ENCODE data around the gene AGMO. TPM values are rescaled to one million over a fixed set of nuclear protein-coding genes. Genes with fewer than 3 reads are reported as not detected.

Gene AGMO
- total and polyA plus RNA-seq, 2 experiments from 2014 or later, result 0.42 to 0.55 TPM

DNA sequence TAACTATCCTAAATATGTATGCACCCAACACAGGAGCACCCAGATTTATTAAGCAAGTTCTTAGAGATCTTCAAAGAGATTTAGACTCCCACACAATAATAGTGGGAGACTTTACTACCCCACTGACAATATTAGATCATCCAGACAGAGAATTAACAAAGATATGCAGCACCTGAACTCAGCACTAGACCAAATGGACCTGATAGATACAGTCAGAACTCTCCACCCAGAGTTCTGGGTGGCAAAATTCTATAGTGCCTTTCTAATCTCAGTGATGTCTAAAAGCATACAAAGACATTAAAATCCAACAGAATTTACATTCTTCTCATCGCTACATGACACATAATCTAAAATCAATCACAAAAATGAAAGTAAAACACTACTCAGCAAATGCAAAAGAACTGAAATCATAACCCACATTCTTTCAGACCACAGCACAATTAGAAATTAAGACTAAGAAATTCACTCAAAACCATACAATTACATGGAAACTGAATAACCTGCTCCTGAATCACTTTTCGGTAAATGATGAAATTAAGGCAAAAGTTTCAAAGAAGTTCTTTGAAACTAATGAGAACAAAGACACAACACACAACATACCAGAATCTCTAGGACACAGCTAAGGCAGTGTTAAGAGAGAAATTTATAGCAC, 183.2 kb downstream of the AGMO start:
- no peak overlapping the region for H3K27ac Mint-ChIP-seq
- TF ChIP-seq EZH2 (IDR thresholded peaks at IDR 0.05; ENCODE audit: low read depth, unreplicated experiment), result no peak
- TF ChIP-seq ZNF114 (CRISPR knock-in tag; IDR thresholded peaks at IDR 0.05), result no peak
- TF ChIP-seq, protein P1, sequence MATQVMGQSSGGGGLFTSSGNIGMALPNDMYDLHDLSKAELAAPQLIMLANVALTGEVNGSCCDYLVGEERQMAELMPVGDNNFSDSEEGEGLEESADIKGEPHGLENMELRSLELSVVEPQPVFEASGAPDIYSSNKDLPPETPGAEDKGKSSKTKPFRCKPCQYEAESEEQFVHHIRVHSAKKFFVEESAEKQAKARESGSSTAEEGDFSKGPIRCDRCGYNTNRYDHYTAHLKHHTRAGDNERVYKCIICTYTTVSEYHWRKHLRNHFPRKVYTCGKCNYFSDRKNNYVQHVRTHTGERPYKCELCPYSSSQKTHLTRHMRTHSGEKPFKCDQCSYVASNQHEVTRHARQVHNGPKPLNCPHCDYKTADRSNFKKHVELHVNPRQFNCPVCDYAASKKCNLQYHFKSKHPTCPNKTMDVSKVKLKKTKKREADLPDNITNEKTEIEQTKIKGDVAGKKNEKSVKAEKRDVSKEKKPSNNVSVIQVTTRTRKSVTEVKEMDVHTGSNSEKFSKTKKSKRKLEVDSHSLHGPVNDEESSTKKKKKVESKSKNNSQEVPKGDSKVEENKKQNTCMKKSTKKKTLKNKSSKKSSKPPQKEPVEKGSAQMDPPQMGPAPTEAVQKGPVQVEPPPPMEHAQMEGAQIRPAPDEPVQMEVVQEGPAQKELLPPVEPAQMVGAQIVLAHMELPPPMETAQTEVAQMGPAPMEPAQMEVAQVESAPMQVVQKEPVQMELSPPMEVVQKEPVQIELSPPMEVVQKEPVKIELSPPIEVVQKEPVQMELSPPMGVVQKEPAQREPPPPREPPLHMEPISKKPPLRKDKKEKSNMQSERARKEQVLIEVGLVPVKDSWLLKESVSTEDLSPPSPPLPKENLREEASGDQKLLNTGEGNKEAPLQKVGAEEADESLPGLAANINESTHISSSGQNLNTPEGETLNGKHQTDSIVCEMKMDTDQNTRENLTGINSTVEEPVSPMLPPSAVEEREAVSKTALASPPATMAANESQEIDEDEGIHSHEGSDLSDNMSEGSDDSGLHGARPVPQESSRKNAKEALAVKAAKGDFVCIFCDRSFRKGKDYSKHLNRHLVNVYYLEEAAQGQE (IDR thresholded peaks at IDR 0.05; ENCODE audit: unreplicated experiment), result no peak
- TF ChIP-seq JUNB (IDR thresholded peaks at IDR 0.05; ENCODE audit: unreplicated experiment), result no peak
- TF ChIP-seq, protein P2, sequence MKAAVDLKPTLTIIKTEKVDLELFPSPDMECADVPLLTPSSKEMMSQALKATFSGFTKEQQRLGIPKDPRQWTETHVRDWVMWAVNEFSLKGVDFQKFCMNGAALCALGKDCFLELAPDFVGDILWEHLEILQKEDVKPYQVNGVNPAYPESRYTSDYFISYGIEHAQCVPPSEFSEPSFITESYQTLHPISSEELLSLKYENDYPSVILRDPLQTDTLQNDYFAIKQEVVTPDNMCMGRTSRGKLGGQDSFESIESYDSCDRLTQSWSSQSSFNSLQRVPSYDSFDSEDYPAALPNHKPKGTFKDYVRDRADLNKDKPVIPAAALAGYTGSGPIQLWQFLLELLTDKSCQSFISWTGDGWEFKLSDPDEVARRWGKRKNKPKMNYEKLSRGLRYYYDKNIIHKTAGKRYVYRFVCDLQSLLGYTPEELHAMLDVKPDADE (IDR thresholded peaks at IDR 0.05), result no peak
- no peak for TF ChIP-seq POLR2AphosphoS5 (IDR thresholded peaks at IDR 0.05; ENCODE audit: low read depth)
- TF ChIP-seq ZNF331 (CRISPR knock-in tag; IDR thresholded peaks at IDR 0.05; ENCODE audit: low read depth), result no peak
- TF ChIP-seq, protein P3, sequence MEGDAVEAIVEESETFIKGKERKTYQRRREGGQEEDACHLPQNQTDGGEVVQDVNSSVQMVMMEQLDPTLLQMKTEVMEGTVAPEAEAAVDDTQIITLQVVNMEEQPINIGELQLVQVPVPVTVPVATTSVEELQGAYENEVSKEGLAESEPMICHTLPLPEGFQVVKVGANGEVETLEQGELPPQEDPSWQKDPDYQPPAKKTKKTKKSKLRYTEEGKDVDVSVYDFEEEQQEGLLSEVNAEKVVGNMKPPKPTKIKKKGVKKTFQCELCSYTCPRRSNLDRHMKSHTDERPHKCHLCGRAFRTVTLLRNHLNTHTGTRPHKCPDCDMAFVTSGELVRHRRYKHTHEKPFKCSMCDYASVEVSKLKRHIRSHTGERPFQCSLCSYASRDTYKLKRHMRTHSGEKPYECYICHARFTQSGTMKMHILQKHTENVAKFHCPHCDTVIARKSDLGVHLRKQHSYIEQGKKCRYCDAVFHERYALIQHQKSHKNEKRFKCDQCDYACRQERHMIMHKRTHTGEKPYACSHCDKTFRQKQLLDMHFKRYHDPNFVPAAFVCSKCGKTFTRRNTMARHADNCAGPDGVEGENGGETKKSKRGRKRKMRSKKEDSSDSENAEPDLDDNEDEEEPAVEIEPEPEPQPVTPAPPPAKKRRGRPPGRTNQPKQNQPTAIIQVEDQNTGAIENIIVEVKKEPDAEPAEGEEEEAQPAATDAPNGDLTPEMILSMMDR (conservative IDR thresholded peaks at IDR 0.05; ENCODE audit: low read depth in 2 of 2), result no peak
- TF ChIP-seq NANOG (IDR thresholded peaks at IDR 0.05; ENCODE audit: borderline replicate concordance), result no peak
- no peaks in the 10 kb centered on the region; the same call in 2 of the 3 replicates for H3K9me3 Mint-ChIP-seq
- Histone ChIP-seq H4K20me1 (replicated peaks; ENCODE audit: insufficient read depth) (no peaks in the 10 kb centered on the region), H3K27ac (ENCODE audit: low read depth) (no peak overlapping the region), H3K4me3 (no peak overlapping the region), H3K4me1 (ENCODE audit: insufficient read depth) (no peaks in the 10 kb centered on the region), H3K79me2 (replicated peaks; ENCODE audit: insufficient read depth) (no peaks in the 10 kb centered on the region), H3K9me2 (ENCODE audit: insufficient read depth) (no peaks in the 10 kb centered on the region), H3K27me3 (ENCODE audit: insufficient read depth) (no peaks in the 10 kb centered on the region), H2AFZ (no peak overlapping the region), H3K4me2 (no peak overlapping the region), H3F3A (replicated peaks; ENCODE audit: low read depth) (no peaks in the 10 kb centered on the region), H3K36me3 (ENCODE audit: insufficient read depth) (no peaks in the 10 kb centered on the region)
- ATAC-seq, result no peak
- no peak overlapping the region for H3K4me3 Mint-ChIP-seq
- H3K36me3 Mint-ChIP-seq (ENCODE audit: low read depth), result no peaks in the 10 kb centered on the region
- no peak for DNase-seq (ENCODE audit: low spot score)
- H3K27me3 Mint-ChIP-seq (ENCODE audit: insufficient read depth, low read depth, poor library complexity), result no peaks in the 10 kb centered on the region
- no peaks in the 10 kb centered on the region; the same call in 2 of the 3 replicates for H3K4me1 Mint-ChIP-seq
